GM12891 (cell line): ENCODE data around the gene TMEM150A.

Experiments used
- DNase-seq: peaks from one replicate; pipeline ENCODE4 v3.0.0; 2011; ENCODE audit warnings: low spot score; ENCODE audit not compliant: insufficient read length
- FAIRE-seq: peaks from 2 replicates; lab custom pipeline; 2011; peaks lifted over from hg19 to GRCh38; lab: Jason Lieb, UNC
- PAX5 ChIP-seq: IDR thresholded peaks from 2 replicates; pipeline ENCODE4 v1.6.1; 2011; ENCODE audit warnings: low read length, moderate library complexity, mild to moderate bottlenecking; ENCODE audit not compliant: insufficient read depth, severe bottlenecking
- POLR2A ChIP-seq: IDR thresholded peaks from 2 replicates; pipeline ENCODE4 v1.6.1; 2011; ENCODE audit warnings: low read depth, low read length, control low read depth
- POLR2AphosphoS5 ChIP-seq: IDR thresholded peaks from 2 replicates; pipeline ENCODE4 v1.6.1; 2011; ENCODE audit warnings: low read depth, low read length, control low read depth
- POU2F2 ChIP-seq: IDR thresholded peaks from 2 replicates; pipeline ENCODE4 v1.6.1; 2011; ENCODE audit warnings: low read depth, mild to moderate bottlenecking, control low read depth, low read length, moderate library complexity
- SPI1 ChIP-seq: IDR thresholded peaks from 2 replicates; pipeline ENCODE4 v1.6.1; 2011; ENCODE audit warnings: low read depth, low read length, control low read depth
- TAF1 ChIP-seq: IDR thresholded peaks from 2 replicates; pipeline ENCODE4 v1.6.1; 2011; ENCODE audit warnings: low read depth, low read length, control low read depth

TMEM150A gene

DNA sequence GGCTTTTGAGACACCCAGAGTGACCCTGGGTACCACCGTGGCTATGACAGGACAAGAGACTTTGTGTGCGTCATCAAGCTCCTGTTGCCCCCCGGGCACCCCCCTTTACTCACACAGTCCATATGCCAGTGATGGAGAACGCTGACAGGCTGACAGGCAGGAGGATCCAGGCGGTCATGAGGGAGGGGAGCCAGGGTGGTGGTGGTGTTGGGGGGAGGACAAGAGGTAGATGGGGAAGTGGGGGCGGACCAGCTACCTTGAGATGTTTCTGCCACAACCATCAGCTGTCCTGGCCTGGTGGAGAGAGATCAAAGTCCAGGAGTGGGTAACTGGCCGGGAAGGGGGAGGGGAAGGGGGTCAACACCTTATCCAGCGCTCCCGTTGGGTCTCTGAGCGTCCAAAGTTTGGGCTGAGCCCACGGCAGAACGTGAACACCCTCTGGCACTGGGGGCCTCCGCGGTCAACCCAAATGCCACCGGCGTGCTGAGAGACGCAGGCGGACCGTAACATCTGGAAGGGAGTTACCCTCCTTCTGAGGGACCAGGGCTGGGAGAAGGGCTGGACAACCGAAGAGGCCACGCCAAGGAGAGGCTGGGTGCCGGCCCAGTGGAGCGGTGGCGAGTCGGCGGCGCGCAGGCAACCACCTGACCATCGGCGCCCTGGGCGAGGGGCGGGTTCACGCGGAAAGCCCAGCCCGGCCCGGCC, 575 bp downstream of the TMEM150A start:
- DNase-seq, result no peak

DNA sequence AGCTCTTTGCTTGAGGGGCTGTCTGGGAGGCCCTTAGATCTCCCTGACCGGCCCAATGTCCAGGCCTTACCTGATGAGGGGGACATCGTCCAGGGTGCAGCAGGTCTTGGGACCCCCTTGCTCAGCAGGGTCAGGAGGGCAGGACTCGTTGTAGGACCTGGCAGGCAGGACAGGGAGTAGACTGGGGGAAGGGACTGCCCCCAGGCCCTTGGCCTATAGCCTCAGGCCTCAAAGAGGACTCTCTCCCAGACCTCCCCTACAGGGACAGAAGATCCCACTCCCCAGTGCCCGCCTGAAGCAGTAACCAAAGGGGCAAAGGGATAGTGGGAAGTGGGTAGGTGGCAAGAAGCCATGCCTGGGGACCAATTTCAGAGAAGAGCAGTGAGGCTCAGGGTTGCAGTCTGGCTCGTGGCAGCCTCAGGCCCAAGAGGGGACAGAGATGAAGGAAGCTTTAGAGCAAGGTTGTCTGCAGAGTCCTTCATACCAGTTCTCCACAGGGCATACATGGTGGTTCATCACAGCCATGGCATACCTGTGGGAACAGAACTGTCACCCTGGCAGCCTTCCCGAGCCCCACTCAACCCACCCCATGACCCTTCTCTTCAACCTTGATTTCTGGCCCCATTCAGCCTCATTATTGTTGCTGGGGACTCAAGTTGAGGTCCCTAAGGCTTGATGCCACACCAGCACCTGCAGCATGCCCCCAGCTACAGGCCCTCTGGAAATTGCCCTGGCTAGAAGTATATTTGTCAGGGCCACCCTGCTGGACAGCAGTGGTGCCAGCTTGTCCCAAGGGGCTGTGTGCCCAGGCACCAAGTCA, 1.3 kb downstream of the TMEM150A start:
- FAIRE-seq (no peak), DNase-seq (no peak)
- TF ChIP-seq SPI1 (no peak), POLR2A (no peak), POU2F2 (no peak), TAF1 (no peak), POLR2AphosphoS5 (no peak), PAX5 (no peak)

More for the DNA sequence above, 575 bp downstream of the TMEM150A start:
- peak; percentile 13 for FAIRE-seq
- TF ChIP-seq POU2F2 (no peak), SPI1 (peak; percentile 27; the same call in 1 of the 2 replicates)

DNA sequence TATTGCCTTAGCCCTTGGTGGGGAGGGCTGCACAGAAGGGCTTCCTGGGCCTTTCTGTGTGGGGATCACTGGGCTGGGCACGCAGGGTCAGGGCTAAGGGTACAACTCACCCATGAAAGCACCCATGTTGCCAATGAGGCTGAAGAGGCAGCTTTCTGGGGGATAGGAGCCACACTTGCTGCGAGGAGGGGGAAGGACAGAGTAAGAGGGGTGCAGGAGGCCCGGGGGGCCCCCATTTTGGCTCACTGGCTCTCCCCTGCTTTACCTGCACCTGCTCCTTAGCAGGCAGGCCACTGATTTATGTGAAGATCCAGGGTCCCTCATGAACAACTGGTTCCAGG, 2.3 kb downstream of the TMEM150A start:
- DNase-seq (no peak), FAIRE-seq (no peak)
- TF ChIP-seq PAX5, result no peak
- no peak; the same call in 1 of the 2 replicates for TF ChIP-seq POLR2AphosphoS5
- peak; percentile 43; the same call in 1 of the 2 replicates for TF ChIP-seq POLR2A
- TF ChIP-seq POU2F2, result no peak
- no peak for TF ChIP-seq SPI1
- no peak for TF ChIP-seq TAF1

DNA sequence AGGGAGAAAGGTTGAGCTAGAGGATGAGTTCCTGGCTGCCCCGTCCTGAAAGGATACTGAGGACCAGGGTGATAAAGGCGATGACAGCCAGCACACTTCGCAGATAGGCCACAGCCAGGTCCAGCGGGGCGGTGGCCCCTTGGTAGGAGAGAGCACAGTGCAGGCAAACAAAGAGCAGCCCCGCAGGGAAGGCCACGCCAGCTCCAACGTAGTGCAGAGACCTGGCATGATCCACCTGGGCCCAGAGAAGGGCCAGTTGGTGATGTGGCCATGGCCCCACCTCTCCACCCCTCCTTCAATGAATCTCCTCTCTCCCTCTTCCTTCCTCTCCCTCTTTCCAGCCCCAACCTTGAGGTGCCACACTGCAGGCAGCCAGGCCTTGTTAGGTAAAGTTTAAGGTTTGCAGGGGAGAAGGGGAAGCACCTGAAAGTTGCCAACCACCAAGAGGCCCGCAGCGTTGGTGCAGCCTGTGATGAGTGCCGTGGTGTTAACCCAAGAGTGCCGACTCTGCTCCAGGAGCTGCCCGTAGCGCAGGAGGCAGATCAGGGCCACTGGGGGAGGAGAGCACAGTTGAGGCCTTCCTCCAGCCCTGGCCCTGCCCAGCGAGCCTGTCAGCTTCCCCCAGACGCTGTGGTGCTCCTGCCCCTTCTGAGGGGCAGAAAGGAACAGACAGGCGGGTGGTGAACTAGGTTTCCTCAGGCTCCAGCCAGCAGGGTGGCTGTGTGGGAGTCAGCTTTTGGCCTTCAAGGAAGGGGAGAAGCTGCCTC, 2.8 kb downstream of the TMEM150A start:
- TF ChIP-seq PAX5 (no peak), POLR2AphosphoS5 (0 out of 2 replicates have a peak, but pooled peaks have one; percentile 15)
- no peak for DNase-seq
- no peak for FAIRE-seq

DNA sequence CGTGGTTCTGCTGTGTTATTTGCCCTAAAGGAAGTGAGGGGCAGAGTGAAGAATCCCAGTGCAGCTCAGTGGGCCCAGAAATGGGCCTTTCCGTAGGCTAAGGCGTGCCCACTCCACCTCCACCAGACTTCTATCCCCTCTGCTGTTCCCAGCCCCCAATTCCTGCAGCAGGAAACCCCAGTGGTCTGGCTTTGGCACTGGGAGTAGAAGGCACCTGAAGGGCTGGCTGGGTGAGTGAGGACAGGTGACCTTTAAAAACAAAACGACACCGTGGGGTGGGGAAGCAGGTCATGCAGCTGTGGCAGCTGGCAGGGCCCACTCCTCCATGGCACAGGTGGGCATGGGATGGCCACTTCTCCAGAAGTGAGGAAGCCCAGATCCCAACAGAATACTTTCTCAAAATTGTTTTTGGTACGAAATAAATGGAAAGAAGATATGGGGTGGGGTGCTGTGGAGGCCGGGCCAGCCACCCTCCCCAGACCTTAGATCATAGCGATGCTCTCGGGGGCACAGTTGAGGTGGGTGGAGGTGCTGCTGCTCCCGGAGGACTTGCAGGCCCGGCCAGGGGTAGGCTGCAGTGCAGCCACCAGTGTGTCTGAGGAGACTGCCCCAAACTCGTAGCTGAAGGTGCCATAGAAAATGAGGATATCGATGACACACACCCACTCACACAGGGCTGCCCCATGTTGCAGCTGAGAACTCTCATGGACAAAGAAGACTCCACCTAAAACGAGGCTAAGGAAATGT, 3.7 kb downstream of the TMEM150A start:
- FAIRE-seq (no peak), DNase-seq (no peak)
- TF ChIP-seq POLR2A (no peak), TAF1 (no peak), POU2F2 (no peak), POLR2AphosphoS5 (no peak), SPI1 (no peak), PAX5 (no peak)

DNA sequence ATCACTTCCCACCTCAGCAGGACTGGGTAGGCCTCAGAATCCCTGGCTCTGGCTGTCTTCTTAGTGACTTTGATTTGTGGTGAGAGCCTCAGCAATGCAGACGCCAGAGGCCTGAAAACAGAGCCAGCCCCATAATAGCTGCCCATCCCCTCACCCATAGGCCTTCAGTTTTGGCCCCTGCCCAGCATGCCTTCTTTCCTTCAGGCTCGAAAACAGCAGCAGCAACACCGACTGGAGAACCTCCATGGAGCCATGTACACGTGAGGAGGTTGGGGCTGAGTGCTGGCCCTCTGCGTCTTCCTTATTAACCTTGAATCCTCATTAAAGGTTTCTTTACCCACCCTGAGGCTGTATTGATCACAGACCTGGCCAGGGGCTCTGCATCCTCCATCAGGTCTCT, 5.3 kb downstream of the TMEM150A start:
- FAIRE-seq (no peak), DNase-seq (no peak)
- TF ChIP-seq POLR2AphosphoS5 (no peak), POLR2A (no peak), POU2F2 (no peak), TAF1 (no peak), PAX5 (no peak), SPI1 (no peak)

DNA sequence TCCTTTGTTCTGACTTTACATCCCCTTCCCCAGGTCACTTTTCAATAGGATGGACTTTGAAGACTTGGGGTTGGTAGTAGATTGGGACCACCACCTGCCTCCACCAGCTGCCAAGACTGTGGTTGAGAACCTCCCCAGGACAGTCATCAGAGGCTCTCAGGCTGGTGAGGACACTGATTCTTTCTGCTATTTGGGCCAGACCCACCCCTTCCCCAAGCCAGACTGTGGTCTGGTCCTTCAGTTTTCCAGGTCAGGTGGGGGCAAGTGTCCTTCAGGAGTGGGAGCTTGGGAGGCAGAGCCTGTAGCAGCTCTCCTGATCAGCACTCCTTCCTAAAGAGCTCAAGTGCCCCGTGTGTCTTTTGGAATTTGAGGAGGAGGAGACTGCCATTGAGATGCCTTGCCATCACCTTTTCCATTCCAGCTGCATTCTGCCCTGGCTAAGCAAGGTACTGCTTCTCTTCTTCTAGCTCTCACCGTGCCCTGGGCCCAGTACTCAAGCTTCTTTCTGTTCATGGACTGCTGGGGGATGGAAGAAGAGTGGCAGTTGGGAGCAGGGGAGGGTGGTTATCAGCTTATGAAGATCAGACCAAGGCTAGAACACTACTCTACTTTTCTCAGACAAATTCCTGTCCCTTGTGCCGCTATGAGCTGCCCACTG, 5.9 kb downstream of the TMEM150A start:
- TF ChIP-seq PAX5 (no peak), SPI1 (no peak), POLR2AphosphoS5 (no peak), TAF1 (no peak), POLR2A (no peak), POU2F2 (no peak)
- DNase-seq (no peak), FAIRE-seq (no peak)

DNA sequence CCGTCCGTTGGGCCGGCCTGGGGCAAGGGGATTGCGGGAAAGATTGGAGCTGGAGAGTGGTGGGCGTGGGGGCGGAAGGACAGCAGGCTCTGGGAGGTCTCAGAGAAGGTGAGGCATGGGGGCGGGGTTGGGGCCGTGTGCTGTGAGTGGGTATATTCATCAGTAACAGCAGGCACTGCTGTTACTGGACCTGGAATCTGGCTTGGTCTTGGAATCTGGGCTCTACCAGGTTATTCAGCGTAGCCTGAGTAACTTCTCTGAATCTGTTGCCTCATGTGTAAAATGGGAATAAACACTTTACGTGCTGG, 6.5 kb downstream of the TMEM150A start:
- FAIRE-seq (no peak), DNase-seq (no peak)
- no peak for TF ChIP-seq PAX5
- TF ChIP-seq POLR2AphosphoS5, result no peak
- no peak for TF ChIP-seq SPI1
- no peak for TF ChIP-seq TAF1
- TF ChIP-seq POLR2A, result no peak
- TF ChIP-seq POU2F2, result no peak

DNA sequence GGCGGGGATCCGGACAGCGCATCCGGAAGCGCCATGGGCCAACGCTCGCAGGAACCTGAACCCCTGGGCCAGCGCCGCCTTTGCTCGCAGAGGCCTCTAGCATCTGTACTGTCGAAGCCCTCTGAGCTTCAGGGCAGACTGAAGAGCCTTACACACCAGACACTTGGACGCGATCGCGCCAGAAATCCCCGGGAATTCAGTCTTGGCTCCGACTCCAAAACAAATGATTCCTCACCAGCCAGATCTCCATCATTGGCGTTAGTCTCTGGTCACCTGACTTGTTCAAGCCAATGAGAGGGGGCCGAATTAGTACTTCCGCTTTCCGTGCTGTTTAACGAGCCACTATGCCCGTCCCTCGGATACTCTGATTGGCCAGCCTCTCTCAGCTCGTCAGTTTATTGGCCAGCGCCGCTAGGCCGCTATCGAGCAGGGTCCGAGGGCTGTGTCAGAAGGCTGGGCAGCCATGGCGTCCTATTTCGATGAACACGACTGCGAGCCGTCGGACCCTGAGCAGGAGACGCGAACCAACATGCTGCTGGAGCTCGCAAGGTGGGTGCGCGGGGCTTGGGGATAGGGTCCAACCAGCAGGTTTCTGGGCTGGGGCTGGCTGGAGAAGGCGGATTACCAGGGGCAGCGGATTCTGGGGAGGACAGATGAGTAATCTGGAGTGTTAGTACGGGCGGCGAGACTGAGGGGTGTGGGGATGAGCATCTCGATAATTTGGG, 7.0 kb downstream of the TMEM150A start, which contains the start of gene RNF181:
Gene RNF181 (plus strand): TSS at position 445 of the 725 bp plus-strand sequence. CDS start 19 bp downstream, at position 464.
- FAIRE-seq (peak; percentile 97), DNase-seq (peak; percentile 97)
- peak; percentile 43 for TF ChIP-seq TAF1
- peak; percentile 84 for TF ChIP-seq POLR2AphosphoS5
- TF ChIP-seq SPI1, result peak; percentile 55
- no peak for TF ChIP-seq PAX5
- TF ChIP-seq POLR2A, result peak; percentile 78
- TF ChIP-seq POU2F2, result no peak
